ENCODE results near the gene SERPINB2. TPM values are rescaled to one million over a fixed set of nuclear protein-coding genes. Genes with fewer than 3 reads are reported as not detected.

Gene SERPINB2
- polyA plus RNA-seq, 3 donors from 2014 or later = not detected

DNA sequence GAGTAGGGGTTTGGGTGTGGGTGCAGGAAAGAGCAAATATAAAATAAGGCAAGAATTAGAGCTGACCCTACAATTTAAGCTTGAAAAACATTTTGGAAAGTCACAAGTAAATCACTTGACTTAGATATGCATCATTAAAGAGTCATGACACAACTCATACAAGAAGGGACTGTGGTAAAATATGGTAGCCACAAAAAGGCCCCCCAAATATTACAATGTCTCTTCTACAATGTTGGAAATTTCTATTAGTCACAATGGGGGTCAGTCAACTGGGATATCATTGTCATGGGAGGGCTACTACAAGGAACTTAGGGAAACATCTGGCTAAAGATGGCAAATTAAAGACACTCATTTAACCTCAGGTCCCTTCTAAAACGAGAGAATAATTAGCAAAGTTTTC is 15.7 kb upstream of the SERPINB2 start:
- Mint-ChIP-seq H3K4me3 (no peak overlapping the region), H3K36me3 (no peaks in the 10 kb centered on the region), H3K27me3 (ENCODE audit: low read depth in 3 of 3) (peaks cover 0 to 10% (median 3%) of the 10 kb centered on the region in 3 donors), H3K9me3 (peaks cover 0 to 2% (median 0%) of the 10 kb centered on the region in 6 donors), H3K4me1 (no peaks in the 10 kb centered on the region), H3K27ac (no peak overlapping the region)
- DNase-seq = no peak

DNA sequence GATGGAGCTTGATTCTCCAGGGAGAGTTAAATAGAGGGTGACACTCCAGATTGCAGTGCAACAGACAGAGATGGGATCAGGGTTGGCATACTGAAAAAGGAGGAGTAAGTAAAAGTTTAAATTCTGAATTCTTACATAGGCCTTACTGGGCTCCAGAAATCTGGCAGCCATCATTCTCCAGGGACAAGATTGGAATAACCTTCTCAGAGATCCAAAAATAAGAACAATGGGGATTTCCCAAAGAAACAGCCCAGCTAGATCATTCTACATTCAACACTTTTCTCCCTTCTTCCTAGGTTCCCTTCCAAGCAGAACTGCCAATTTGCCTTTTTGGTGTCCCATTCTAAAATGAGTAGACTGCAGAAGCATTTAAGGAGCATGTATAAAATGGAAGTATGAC is 14.9 kb upstream of the SERPINB2 start:
- Mint-ChIP-seq H3K36me3 (no peaks in the 10 kb centered on the region), H3K4me1 (no peaks in the 10 kb centered on the region), H3K4me3 (no peak overlapping the region), H3K9me3 (peaks cover 0 to 2% (median 0%) of the 10 kb centered on the region in 6 donors), H3K27me3 (ENCODE audit: low read depth in 3 of 3) (peaks cover 0 to 10% (median 5%) of the 10 kb centered on the region in 3 donors), H3K27ac (no peak overlapping the region)
- DNase-seq = no peak

DNA sequence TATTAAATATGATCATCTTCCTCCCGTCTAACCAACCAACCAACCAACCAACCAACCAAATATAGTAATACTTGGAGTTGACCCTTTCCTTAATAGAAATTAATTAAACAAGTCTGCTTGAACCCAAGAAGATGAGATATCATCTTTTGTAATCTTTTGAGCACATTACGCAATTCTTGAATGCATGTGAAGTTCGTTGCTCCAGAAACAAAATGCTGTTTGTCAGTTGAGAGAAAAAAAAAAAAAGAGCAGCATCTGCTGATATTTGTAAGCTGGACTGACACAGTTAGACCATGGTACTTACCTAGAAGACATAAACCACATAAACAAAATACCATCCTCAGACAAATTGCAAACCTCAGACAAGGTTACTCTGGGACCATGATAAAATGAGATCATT is 9.2 kb upstream of the SERPINB2 start:
- peaks cover 0 to 2% (median 0%) of the 10 kb centered on the region in 6 donors for H3K9me3 Mint-ChIP-seq
- H3K27me3 Mint-ChIP-seq (ENCODE audit: low read depth in 3 of 3) = peaks cover 2 to 8% (median 3%) of the 10 kb centered on the region in 3 donors
- DNase-seq = no peak
- no peak overlapping the region for H3K27ac Mint-ChIP-seq
- H3K36me3 Mint-ChIP-seq = no peaks in the 10 kb centered on the region
- peaks cover 0 to 3% of the 10 kb centered on the region in 2 donors for H3K4me1 Mint-ChIP-seq
- no peak overlapping the region for H3K4me3 Mint-ChIP-seq

DNA sequence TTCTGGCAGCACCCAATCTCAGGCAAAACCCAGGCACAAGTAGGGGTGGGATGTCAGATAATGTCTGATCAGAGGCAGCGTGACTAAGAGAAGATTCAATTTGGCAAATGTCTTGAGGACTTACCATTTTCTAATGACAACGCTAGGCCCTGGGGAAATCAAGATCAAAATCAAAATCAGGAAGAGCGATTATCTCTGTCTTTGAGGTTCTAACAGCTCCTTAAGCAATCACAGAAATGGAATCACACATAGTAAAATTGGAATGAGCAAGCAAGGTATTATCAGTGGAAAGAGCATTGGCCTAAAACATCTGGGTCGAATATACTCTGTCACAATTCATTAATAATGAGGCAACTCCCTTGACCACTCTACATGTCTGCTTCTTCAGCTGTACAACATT is 8.6 kb upstream of the SERPINB2 start:
- Mint-ChIP-seq H3K4me3 (no peak overlapping the region), H3K9me3 (peaks cover 0 to 2% (median 0%) of the 10 kb centered on the region in 6 donors), H3K4me1 (peaks cover 0 to 3% of the 10 kb centered on the region in 2 donors), H3K36me3 (no peaks in the 10 kb centered on the region), H3K27me3 (ENCODE audit: low read depth in 3 of 3) (peaks cover 2 to 8% (median 3%) of the 10 kb centered on the region in 3 donors), H3K27ac (no peak overlapping the region)
- no peak for DNase-seq

DNA sequence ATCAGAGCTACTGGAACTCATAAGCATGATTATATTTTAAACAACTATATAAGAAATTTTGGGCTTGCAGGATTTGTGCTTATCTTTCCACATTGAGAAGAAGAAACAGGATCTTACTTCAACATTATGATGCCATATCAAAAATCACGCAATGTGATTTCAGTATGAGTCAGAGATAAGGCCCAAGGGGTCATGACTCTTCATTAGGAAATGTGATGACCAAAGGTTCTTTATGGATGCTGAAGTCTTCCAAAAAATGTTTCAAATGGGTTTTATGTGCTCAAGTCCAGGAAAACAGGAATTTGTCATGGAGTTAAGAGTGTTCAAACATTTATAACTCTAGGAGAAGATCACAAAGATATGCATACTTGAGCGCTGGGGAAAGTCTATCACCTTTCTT is 7.8 kb upstream of the SERPINB2 start:
- no peak for DNase-seq
- H3K27ac Mint-ChIP-seq = no peak overlapping the region
- H3K9me3 Mint-ChIP-seq = peaks cover 0 to 4% (median 0%) of the 10 kb centered on the region in 6 donors
- no peaks in the 10 kb centered on the region for H3K36me3 Mint-ChIP-seq
- H3K27me3 Mint-ChIP-seq (ENCODE audit: low read depth in 3 of 3) = peaks cover 3 to 8% (median 4%) of the 10 kb centered on the region in 3 donors
- H3K4me1 Mint-ChIP-seq = peaks cover 0 to 3% of the 10 kb centered on the region in 2 donors
- H3K4me3 Mint-ChIP-seq = no peak overlapping the region

DNA sequence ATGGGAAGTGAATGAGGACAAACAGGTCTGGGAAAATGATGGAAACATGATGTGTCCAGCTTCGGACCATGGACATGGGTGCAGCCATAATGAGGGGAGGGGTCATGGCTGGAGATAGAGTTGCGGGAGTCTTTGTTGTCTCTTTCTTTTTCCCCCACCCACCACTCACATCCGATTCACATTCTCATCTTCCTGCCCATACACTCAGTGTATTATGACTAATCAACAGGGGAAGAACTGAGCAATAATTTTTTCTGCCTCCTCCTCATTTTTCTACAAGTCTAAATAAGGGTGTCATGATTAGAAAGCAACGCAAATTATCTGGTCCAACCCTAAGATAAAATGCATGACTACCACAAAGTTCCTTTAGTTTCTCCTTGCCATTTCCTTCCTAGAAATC is 5.7 kb upstream of the SERPINB2 start:
- peaks cover 0 to 3% of the 10 kb centered on the region in 2 donors for H3K4me1 Mint-ChIP-seq
- no peaks in the 10 kb centered on the region for H3K36me3 Mint-ChIP-seq
- H3K27ac Mint-ChIP-seq = no peak overlapping the region
- no peak for DNase-seq
- peaks cover 3 to 8% (median 6%) of the 10 kb centered on the region in 3 donors for H3K27me3 Mint-ChIP-seq (ENCODE audit: low read depth in 3 of 3)
- H3K4me3 Mint-ChIP-seq = no peak overlapping the region
- peaks cover 0 to 4% (median 0%) of the 10 kb centered on the region in 6 donors for H3K9me3 Mint-ChIP-seq

DNA sequence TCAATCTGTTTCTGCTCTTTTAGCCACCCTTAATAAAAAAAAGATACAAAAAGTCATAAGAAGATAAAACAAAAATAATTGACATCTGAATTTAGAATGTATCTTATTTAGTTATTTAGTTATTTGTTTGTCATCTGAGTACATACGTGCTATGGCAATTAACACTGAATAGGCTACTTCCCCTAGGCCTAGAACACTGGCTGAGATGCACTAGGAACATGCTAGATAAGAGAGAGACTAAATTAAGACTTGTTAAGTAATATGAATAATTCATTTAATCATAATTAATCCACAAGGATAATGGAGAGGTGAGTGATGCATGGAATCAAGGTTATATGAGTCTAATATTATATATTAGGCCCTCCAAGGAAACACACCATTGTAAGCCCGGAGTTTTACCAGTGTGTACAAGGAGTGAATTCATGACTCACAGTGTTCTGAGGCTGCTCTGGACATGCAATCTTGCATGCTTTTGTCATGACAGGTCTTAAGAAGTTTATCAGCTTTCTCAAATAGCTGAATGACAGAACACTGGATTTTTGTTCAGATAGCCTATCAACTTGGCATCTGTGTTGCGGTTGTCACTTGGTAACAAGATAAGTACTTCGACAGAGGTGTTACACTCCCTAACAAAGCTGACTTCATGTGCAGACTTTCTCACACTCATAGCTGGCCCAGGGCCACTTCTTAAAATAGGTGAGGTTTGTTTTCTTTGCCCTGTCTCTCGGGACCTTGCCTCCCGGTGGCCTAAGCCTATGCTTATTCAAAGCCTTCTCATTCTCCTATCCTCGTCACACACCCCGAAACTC is 5.0 kb upstream of the SERPINB2 start:
- Mint-ChIP-seq H3K4me3 (no peak overlapping the region), H3K27ac (peak overlapping the region in 1 of 6 donors; percentile 21), H3K4me1 (peaks cover 0 to 3% of the 10 kb centered on the region in 2 donors), H3K9me3 (peaks cover 0 to 4% (median 0%) of the 10 kb centered on the region in 6 donors), H3K27me3 (ENCODE audit: low read depth in 3 of 3) (peaks cover 3 to 8% (median 6%) of the 10 kb centered on the region in 3 donors), H3K36me3 (no peaks in the 10 kb centered on the region)
- no peak for DNase-seq

DNA sequence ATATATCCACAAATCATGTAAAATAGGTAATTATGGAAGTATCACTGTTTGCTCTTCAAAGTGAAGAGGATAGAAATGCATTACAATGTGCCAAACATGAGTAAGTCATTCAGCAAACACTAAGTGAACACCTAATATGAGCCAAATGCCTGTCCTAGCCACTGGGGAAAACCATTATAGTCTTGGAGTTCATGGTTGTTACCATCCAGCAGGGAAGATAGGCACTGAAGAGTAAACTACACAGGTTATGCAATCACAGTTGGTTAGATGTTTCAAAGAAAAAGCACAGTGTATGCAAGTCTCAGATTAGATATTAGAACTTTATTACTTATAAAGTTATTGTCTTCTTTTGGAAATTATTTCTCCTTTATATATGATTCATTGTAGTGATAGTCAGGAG is 3.9 kb upstream of the SERPINB2 start:
- Mint-ChIP-seq H3K9me3 (peaks cover 0 to 4% (median 0%) of the 10 kb centered on the region in 6 donors), H3K4me1 (peaks cover 0 to 3% of the 10 kb centered on the region in 2 donors), H3K27ac (no peak overlapping the region), H3K4me3 (no peak overlapping the region), H3K27me3 (ENCODE audit: low read depth in 3 of 3) (peaks cover 3 to 8% (median 4%) of the 10 kb centered on the region in 3 donors), H3K36me3 (no peaks in the 10 kb centered on the region)
- no peak for DNase-seq

DNA sequence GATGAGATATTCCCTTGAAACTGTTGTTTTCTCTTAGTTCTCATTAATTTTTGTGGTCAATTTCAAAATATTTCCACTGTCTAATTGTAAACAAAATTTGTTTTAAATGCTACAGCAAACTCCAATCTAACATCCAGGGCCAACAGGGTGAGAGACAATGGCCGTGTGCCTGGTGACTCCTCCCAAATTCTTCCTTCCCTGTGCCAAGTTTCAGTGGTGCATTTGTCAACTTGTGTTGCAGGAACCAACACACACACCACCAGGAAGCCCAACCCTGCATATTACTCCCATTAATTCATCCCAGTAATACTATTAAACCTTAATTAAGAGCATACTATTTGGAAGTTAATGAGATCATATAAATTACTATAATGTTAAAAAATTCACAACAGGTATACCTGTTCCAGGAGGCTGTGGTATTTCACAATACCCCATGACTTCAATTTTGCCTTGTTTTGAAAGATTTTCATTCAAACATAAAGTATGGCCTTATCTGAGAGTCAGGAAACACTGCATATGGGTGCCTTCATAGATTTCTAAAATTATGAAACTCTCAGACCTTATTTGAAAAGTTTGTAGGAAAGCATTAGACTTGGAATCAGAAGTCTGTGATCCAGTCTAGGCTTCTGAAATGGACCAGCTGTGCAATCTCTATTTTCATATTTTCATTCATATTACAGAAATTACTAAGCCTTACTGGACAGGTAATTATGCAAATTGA is 1.1 kb downstream of the SERPINB2 start:
- Mint-ChIP-seq H3K36me3 (no peaks in the 10 kb centered on the region), H3K4me3 (no peak overlapping the region), H3K27ac (no peak overlapping the region), H3K4me1 (no peaks in the 10 kb centered on the region), H3K27me3 (ENCODE audit: low read depth in 3 of 3) (peaks cover 2 to 9% (median 3%) of the 10 kb centered on the region in 3 donors), H3K9me3 (peaks cover 0 to 4% (median 0%) of the 10 kb centered on the region in 6 donors)
- DNase-seq = no peak

DNA sequence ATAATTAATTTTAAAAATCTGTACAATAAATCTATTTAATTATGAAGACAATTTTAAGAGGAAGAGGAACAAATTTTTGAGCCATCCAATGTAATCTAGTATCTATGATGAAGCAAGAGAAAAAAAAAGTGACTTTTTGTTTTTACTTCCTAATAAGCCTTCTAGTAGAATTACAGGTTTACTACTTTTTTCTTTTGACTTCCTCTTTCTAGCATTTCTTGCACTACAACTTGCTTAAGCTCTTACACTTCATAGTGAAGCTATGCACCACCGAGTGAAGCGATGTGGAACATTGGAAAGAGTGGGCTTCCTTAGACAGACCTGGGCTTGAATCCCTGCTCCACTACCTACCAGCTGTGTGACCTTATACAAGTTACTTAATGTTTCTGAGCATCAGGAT is 2.1 kb downstream of the SERPINB2 start:
- no peak overlapping the region for H3K4me3 Mint-ChIP-seq
- peaks cover 0 to 3% (median 0%) of the 10 kb centered on the region in 6 donors for H3K9me3 Mint-ChIP-seq
- no peaks in the 10 kb centered on the region for H3K36me3 Mint-ChIP-seq
- DNase-seq = no peak
- H3K4me1 Mint-ChIP-seq = no peaks in the 10 kb centered on the region
- peaks cover 2 to 8% (median 3%) of the 10 kb centered on the region in 3 donors for H3K27me3 Mint-ChIP-seq (ENCODE audit: low read depth in 3 of 3)
- H3K27ac Mint-ChIP-seq = no peak overlapping the region

DNA sequence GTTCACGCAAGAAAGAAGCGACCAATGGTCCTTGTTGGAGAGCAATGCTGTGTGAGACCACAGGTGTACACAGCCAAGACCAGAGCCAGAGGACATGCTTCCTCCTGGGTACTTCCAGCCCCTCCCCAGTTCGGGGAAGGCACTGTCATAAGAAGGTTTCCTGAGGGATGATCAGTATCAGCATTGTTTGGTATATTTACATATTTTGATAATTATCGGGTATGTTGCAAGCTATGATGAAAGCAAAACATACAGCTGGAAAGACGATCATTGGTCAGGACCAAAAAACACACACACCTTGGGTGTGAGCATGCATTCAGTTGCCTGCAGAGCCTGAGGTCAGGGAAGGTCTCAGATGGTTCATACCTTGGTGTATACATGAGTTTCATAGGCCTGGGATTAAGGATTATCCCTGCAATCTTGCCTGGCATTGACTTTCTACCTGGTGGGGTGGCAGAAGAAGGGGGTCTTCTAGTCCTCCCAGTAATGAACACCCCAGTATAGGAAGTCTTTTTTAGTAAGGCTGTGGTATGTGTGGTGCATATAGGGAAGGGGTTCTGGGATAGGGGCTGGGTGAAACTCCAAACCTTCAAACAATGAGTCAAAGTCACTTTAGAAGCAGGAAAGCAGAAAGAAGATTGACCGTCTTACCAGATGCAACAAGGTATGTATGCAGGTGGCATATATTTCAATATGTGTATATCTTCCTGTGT is 2.9 kb downstream of the SERPINB2 start:
- no peak overlapping the region for H3K27ac Mint-ChIP-seq
- peaks cover 0 to 2% (median 0%) of the 10 kb centered on the region in 6 donors for H3K9me3 Mint-ChIP-seq
- no peak for DNase-seq
- H3K27me3 Mint-ChIP-seq (ENCODE audit: low read depth in 3 of 3) = peaks cover 2 to 6% (median 3%) of the 10 kb centered on the region in 3 donors
- no peaks in the 10 kb centered on the region for H3K4me1 Mint-ChIP-seq
- H3K4me3 Mint-ChIP-seq = no peak overlapping the region
- no peaks in the 10 kb centered on the region for H3K36me3 Mint-ChIP-seq

DNA sequence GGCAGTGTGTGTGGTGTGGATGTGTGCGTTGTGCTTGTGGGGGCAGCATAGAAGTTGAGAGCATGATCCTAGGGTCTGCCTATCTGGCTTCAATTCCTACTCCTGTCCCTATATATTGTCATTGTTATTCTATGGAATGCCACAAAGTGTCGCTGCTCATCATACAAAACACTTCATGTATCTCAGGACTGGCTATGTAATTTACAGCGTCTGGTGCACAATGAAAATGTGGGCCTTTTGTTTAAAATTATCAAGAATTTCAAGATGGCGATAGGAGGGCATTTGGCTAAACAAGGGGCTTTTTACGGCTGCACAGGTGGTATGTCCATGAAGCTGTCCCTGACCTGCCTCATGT is 3.4 kb downstream of the SERPINB2 start:
- Mint-ChIP-seq H3K36me3 (no peaks in the 10 kb centered on the region), H3K4me3 (no peak overlapping the region), H3K27ac (no peak overlapping the region), H3K9me3 (peaks cover 0 to 2% (median 0%) of the 10 kb centered on the region in 6 donors), H3K27me3 (ENCODE audit: low read depth in 3 of 3) (peaks cover 2 to 8% (median 3%) of the 10 kb centered on the region in 3 donors), H3K4me1 (no peaks in the 10 kb centered on the region)
- DNase-seq = no peak

DNA sequence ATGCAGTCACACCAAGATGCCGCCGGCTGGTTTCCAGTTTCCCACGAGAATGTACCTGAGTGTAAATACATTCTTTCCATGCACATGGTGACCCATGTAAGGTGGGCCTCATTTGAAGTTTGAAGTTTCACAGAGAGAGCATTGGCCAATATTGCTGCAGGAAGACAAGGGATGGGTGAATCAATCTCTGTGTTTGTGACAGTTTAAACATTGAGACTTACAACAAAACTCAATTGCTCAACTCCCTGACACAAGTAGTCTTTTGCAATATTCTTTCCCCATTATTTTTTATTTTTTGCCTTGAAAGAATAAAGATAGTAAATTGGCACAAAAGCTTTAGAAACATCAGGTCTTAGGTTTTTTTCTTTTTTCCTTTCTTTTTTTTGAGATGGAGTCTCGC is 5.1 kb downstream of the SERPINB2 start:
- DNase-seq = no peak
- peaks cover 0 to 8% (median 2%) of the 10 kb centered on the region in 3 donors for H3K27me3 Mint-ChIP-seq (ENCODE audit: low read depth in 3 of 3)
- H3K4me1 Mint-ChIP-seq = no peaks in the 10 kb centered on the region
- H3K27ac Mint-ChIP-seq = no peak overlapping the region
- no peaks in the 10 kb centered on the region for H3K36me3 Mint-ChIP-seq
- H3K4me3 Mint-ChIP-seq = no peak overlapping the region
- H3K9me3 Mint-ChIP-seq = no peaks in the 10 kb centered on the region

Data from immature natural killer cell (primary cell).